ENCODE results near the gene GKN1. TPM values are rescaled to one million over a fixed set of nuclear protein-coding genes. Genes with fewer than 3 reads are reported as not detected.

The GKN1 gene
- total RNA-seq, 1 donor from 2014 or later, result 1.9 TPM

GRCh38 chr2:68970566-68971265 lies 3.7 kb upstream of the GKN1 start:
- H3K27me3 ChIP-seq, result no peaks in the 10 kb centered on the region
- no peaks in the 10 kb centered on the region for H3K36me3 ChIP-seq
- intact Hi-C loops (cut with DNase I), result no loop called here
- peaks cover 0 to 6% of the 10 kb centered on the region in 2 donors for H3K4me1 ChIP-seq
- no peak for DNase-seq (ENCODE audit: low spot score in 2 of 2)
- TF ChIP-seq, protein P1, sequence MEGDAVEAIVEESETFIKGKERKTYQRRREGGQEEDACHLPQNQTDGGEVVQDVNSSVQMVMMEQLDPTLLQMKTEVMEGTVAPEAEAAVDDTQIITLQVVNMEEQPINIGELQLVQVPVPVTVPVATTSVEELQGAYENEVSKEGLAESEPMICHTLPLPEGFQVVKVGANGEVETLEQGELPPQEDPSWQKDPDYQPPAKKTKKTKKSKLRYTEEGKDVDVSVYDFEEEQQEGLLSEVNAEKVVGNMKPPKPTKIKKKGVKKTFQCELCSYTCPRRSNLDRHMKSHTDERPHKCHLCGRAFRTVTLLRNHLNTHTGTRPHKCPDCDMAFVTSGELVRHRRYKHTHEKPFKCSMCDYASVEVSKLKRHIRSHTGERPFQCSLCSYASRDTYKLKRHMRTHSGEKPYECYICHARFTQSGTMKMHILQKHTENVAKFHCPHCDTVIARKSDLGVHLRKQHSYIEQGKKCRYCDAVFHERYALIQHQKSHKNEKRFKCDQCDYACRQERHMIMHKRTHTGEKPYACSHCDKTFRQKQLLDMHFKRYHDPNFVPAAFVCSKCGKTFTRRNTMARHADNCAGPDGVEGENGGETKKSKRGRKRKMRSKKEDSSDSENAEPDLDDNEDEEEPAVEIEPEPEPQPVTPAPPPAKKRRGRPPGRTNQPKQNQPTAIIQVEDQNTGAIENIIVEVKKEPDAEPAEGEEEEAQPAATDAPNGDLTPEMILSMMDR (IDR thresholded peaks at IDR 0.05), result no peak
- peak overlapping the region in 1 of 2 donors; percentile 18 for H3K27ac ChIP-seq
- H3K4me3 ChIP-seq, result no peak overlapping the region
- no peaks in the 10 kb centered on the region for H3K9me3 ChIP-seq

DNA sequence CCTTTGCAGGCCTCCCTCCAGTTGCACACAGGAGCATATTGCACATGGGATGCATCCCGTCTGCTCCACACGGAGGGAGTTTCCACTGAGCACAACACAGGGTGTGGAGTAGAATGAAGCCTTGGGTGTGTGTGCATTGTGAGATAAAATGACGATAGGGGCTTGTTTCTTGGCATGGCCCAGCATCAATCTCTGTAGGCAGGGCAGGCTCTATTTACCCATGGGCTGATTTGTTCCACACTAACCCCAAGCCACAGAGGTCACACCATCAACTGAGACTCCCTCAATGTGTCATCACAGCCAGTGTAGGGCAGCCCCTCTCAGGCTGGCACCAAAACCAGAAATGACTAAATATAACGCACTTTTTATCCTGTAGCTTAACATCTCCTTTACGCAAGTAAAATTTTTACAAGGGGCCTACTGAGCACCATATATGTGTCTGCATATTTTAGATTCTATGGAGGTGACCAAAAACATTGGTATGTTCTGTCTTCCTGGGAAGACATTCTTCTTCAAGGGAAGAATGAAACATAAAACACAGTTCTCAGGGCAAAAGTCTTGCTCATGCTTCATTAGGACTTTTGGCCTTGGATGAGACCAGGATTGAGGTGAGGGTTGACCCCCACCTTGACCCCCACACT lies 2.7 kb upstream of the GKN1 start:
- no peak for DNase-seq (ENCODE audit: low spot score in 2 of 2)

GRCh38 chr2:68974946-68975665 lies 670 bp downstream of the GKN1 start:
- no peak for DNase-seq (ENCODE audit: low spot score in 2 of 2)
- Histone ChIP-seq H3K4me1 (peaks cover 0 to 6% of the 10 kb centered on the region in 2 donors), H3K27ac (no peak overlapping the region), H3K9me3 (no peaks in the 10 kb centered on the region), H3K27me3 (no peaks in the 10 kb centered on the region), H3K36me3 (no peaks in the 10 kb centered on the region), H3K4me3 (no peak overlapping the region)
- TF ChIP-seq, protein P1 (IDR thresholded peaks at IDR 0.05), result no peak
- intact Hi-C loops (cut with DNase I), result no loop called here

More for the DNA sequence above, 2.7 kb upstream of the GKN1 start:
- intact Hi-C loops (cut with DNase I), result no loop called here
- Histone ChIP-seq H3K4me3 (no peak overlapping the region), H3K4me1 (peaks cover 0 to 6% of the 10 kb centered on the region in 2 donors), H3K27ac (no peak overlapping the region), H3K9me3 (no peaks in the 10 kb centered on the region), H3K27me3 (no peaks in the 10 kb centered on the region), H3K36me3 (no peaks in the 10 kb centered on the region)
- TF ChIP-seq, protein P1 (IDR thresholded peaks at IDR 0.05), result no peak

DNA sequence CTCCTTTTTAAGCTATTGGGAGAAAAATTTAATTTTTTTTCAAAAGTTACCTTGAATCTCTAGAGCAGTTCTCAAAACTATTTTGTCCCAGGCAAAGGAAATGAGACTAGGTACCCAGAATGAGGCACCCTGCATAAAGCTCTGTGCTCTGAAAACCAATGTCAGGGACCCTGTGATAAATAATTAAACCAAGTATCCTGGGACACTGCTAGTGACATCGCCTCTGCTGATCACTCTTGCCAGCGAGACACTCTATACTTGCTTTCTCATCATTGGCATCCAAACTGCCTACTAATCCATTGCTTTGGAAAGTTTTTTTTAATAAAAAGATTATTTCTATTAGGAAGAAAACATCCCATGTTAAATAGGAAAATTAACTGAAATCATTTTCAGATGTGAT lies 1.4 kb downstream of the GKN1 start:
- intact Hi-C loops (cut with DNase I), result no loop called here
- no peak overlapping the region for H3K27ac ChIP-seq
- H3K36me3 ChIP-seq, result no peaks in the 10 kb centered on the region
- H3K4me3 ChIP-seq, result no peak overlapping the region
- DNase-seq (ENCODE audit: low spot score in 2 of 2), result no peak
- H3K4me1 ChIP-seq, result peaks cover 0 to 6% of the 10 kb centered on the region in 2 donors
- TF ChIP-seq, protein P1 (IDR thresholded peaks at IDR 0.05), result no peak
- no peaks in the 10 kb centered on the region for H3K9me3 ChIP-seq
- no peaks in the 10 kb centered on the region for H3K27me3 ChIP-seq

DNA sequence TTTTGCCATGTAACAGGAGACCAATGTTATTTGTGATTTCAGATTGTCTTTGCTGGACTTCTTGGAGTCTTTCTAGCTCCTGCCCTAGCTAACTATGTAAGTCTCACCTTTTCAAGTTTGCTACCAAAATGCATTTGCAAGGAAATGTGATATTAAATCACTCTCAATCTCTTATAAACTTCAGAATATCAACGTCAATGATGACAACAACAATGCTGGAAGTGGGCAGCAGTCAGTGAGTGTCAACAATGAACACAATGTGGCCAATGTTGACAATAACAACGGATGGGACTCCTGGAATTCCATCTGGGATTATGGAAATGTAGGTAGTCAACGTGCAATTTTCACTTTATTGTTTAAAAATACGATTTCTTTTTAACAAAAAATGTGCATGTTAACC lies 3.0 kb downstream of the GKN1 start:
- TF ChIP-seq, protein P1 (IDR thresholded peaks at IDR 0.05), result no peak

More for the DNA sequence above, 3.0 kb downstream of the GKN1 start:
- H3K27me3 ChIP-seq, result no peaks in the 10 kb centered on the region
- no peak for DNase-seq (ENCODE audit: low spot score in 2 of 2)
- intact Hi-C loops (cut with DNase I), result no loop called here
- no peak overlapping the region for H3K4me3 ChIP-seq
- H3K4me1 ChIP-seq, result peaks cover 0 to 3% of the 10 kb centered on the region in 2 donors
- H3K36me3 ChIP-seq, result no peaks in the 10 kb centered on the region
- H3K27ac ChIP-seq, result no peak overlapping the region
- no peaks in the 10 kb centered on the region for H3K9me3 ChIP-seq

Measured in ascending aorta (tissue), 2 donors.